GM12873 (cell line): ENCODE data around the gene CDK18.

Experiments used
- TF ChIP-seq, protein P1 (sequence below): IDR thresholded peaks from 2 replicates; pipeline ENCODE4 v1.5.1; 2012; ENCODE audit warnings: low read depth, mild to moderate bottlenecking, moderate library complexity, low read length, control low read depth; ENCODE audit not compliant: insufficient read depth; ENCODE audit errors: missing control alignments

CDK18 gene

GRCh38 chr1:205572421-205572820, 68.0 kb downstream of the CDK18 start:
- TF ChIP-seq, protein P1, sequence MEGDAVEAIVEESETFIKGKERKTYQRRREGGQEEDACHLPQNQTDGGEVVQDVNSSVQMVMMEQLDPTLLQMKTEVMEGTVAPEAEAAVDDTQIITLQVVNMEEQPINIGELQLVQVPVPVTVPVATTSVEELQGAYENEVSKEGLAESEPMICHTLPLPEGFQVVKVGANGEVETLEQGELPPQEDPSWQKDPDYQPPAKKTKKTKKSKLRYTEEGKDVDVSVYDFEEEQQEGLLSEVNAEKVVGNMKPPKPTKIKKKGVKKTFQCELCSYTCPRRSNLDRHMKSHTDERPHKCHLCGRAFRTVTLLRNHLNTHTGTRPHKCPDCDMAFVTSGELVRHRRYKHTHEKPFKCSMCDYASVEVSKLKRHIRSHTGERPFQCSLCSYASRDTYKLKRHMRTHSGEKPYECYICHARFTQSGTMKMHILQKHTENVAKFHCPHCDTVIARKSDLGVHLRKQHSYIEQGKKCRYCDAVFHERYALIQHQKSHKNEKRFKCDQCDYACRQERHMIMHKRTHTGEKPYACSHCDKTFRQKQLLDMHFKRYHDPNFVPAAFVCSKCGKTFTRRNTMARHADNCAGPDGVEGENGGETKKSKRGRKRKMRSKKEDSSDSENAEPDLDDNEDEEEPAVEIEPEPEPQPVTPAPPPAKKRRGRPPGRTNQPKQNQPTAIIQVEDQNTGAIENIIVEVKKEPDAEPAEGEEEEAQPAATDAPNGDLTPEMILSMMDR, result no peak

DNA sequence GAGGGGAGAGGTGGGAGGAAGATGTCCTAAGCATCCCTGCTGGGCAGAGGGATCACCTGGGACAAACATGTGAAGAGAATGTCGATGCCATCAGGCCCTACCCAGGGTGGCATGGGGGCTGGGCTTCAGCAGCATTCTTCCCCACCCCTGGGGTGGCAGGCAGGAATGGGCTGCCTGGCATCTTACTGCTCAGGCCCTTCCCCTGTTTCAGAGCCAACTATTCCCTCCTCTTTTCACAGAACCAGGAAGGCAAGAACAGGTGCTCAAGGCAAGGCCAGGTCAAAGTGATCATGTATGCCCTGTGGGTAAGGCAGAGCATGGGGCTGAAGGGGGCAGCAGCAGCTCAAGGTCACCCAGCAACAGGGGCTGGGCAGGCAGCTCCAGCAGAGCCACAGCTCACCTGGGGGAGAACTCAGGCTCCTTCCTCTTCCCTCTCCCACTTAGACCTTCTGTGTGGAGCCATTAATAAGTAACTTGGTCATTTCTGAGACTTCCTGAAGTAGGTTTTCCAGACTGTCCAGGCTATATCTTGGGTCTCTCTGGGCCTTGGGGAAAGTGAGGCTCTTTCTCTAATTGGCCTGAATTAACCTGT, 70.9 kb downstream of the CDK18 start:
- TF ChIP-seq, protein P1, result no peak

DNA sequence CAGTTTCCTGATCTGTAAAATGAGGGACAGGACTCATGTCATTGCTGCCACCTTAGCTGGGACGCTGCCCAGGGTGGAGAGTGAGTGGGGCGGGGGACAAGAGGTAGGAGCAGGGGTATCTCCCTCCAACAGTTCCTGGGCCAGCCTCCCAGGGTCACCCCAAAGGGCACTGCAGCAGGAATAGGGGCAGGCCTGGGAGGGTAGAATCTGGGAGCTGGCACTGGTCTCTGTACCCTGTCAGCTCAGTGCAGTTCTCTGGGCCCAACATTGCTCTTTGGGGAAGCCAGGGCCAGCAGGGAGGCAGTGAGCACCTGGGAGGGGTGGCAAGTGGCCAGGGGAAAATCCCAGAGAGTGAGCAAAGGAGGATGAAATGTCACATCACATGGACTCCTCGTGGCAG, 71.5 kb downstream of the CDK18 start:
- TF ChIP-seq, protein P1, result no peak

DNA sequence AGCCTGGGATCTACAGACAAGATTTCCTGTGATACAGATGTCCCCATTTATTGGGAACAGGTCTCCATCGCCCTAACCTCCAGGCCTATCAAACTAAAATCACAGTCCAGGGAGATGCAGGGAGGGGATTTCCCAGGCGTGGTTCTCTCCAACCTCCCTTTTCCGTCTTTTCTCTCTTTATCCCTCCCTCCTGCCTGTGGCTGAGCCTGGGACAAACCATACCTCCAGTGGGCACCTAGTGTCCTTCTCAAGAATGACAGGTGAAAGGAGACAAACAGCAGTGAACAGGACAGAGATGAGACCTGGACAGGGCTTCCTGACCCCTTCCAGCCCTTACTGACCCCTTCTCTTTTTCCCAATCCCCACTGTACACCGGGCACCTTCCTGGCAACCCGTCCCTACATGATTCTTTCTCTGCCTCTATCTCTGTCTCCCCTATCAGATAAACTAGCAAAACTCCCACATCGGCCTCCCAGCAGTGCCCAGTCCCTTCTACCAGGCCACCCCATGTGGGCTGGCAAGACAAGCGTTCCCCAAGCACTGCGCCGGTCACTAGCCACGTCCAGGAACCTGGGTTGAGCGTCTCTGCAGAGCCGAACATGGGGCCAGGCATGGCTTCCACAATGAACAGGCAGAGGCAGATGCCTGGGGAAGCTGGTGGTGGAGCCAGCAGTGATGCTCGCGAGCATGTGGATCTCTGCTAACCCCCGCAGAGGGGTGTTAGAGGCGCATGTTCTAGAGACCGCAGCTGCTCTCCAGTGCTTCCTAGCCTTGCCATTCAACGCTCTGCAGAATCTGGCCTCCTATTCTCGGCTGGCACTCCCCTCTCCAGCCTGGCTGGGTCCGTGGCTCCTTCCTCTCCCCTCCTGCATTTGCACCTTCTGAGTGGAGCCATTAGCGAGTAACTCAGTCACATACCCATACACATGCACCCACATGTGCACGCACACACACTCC, 72.6 kb downstream of the CDK18 start:
- TF ChIP-seq, protein P1, result peak; percentile 2

GRCh38 chr1:205577874-205578658, 73.6 kb downstream of the CDK18 start:
- TF ChIP-seq, protein P1, result no peak

DNA sequence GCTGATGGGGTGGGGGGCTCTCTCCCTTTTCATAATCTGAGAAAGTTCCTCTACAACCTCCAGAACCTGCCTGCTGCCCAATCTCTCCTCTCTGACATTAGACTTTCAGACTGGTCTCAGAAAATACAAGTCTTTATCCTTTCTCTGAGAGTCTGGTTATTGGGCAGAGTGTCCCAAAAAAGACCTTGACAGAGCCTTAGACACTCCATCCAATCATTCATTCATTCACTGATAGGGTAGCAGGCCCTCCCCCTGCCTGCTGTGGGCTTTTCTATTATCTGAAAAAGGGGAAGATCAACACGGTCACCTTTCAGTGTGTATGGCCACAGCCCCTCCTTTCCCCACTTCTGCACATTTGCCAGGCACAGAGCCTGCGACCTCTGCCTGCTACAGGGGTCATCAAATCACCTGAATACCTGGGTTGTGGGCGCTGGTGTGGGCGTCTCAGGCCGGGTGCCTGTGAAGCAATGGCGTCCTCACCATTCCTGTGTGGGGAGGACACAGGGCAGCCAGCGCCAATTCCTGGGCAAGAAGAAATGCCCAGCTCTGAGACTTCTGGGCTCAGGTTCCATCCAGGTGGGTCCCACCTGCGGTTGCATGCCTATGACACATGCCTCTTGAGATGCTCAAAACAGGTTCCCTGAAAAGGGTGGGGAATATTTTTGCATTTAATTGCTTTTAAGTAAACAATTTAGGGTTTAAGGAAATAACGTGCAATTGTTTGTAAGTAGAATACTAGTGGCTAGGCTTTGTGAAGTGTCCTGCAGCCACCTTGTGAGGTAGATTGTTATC, 74.5 kb downstream of the CDK18 start:
- TF ChIP-seq, protein P1, result no peak

DNA sequence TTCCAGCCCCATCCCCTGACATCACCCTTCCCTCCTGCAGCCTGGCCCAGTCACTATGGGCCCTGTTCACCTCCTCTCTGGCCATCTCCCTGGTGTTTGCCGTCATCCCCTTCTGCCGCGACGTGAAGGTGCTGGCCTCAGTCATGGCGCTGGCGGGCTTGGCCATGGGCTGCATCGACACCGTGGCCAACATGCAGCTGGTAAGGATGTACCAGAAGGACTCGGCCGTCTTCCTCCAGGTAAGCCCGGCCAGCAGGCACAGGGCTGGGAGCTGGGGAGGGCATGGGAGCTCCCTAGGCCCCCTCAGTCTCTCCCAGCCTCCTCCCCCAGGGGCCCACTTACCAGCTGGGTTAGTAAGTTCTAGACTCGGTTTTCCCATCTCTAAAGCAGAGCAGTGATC, 75.2 kb downstream of the CDK18 start:
- TF ChIP-seq, protein P1, result no peak
